Germinal center (tissue), 1 donor: ENCODE measurements around the gene APEX1.

Experiments used
- DNase-seq: peaks from one replicate; pipeline ENCODE4 v3.0.0; 2012; ENCODE audit warnings: mixed read lengths, low spot score

Gene APEX1

DNA sequence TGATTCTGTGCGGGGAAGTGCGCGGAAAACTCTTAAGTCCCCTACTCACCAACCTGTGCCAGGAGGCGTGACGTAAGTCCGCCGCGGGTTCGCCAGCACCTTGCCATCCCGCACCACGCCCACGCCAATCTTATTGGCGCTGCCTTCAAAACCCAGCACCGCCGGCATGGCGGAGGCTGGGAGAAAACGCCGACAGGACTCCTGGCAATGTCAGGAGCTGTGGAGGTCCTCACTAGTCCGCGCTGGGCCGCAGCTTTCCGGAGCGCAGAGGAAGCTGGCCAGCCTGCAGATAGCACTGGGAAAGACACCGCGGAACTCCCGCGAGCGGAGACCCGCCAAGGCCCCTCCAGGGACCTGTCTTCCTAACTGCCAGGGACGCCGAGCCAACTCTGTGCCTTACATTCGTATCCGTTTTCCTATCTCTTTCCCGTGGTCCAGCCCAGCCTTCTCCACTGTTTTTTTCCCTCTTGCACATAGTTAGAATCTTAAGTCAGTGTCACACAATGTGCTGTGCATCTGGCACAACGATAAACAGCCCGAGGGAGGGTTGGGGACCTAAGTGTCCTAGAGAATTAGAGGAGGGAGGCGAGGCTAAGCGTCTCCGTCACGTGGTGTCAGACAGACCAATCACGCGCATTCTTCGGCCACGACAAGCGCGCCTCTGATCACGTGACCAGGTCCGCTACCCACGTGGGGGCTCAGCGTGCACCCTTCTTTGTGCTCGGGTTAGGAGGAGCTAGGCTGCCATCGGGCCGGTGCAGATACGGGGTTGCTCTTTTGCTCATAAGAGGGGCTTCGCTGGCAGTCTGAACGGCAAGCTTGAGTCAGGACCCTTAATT is at the start of gene APEX1, which contains the start of gene OSGEP:
TSS of gene APEX1 (plus strand) at position 711 of the 839 bp plus-strand sequence. CDS start 420 bp downstream, outside the sequence.
TSS of gene OSGEP (minus strand) at position 297 of the 839 bp plus-strand sequence. CDS start at position 168, 129 bp downstream.
- peak; percentile 97 for DNase-seq

DNA sequence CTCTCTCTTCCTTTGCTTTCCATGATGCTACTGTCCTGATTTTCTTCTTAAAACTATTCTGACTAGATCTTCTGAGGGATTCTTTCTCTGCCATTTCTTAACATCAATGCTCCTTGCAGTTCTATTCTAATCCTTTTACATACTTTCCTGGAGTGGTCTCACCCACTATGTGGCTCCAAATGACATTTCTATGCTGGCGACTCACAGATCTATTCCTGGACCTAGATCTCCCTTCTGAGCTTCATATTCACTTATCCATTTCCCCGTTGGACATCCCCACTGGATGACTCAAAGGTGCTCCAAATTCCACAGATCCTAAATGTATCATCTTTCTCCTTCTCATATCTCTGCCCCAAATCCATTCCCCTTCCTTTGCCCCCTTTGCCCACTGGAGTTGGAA is 45.8 kb upstream of the APEX1 start:
- DNase-seq: no peak

DNA sequence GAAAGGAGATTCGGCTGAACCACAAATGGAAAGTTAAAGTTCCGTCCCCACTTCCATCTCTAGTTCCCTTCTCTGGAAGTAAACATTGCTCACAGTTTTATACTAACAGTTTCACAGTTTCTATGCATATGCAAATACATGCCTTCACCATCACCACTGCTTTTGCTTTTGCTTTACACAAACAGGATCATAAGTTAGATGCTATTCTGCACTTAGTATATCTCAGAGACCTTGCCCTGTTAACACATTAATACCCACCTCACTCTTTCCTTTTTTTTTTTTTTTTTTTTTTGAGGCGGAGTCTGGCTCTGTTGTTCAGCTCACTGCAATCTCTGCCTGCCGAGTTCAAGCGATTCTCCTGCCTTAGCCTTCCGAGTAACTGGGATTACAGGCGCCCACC is 42.6 kb upstream of the APEX1 start:
- peak; percentile 54 for DNase-seq

DNA sequence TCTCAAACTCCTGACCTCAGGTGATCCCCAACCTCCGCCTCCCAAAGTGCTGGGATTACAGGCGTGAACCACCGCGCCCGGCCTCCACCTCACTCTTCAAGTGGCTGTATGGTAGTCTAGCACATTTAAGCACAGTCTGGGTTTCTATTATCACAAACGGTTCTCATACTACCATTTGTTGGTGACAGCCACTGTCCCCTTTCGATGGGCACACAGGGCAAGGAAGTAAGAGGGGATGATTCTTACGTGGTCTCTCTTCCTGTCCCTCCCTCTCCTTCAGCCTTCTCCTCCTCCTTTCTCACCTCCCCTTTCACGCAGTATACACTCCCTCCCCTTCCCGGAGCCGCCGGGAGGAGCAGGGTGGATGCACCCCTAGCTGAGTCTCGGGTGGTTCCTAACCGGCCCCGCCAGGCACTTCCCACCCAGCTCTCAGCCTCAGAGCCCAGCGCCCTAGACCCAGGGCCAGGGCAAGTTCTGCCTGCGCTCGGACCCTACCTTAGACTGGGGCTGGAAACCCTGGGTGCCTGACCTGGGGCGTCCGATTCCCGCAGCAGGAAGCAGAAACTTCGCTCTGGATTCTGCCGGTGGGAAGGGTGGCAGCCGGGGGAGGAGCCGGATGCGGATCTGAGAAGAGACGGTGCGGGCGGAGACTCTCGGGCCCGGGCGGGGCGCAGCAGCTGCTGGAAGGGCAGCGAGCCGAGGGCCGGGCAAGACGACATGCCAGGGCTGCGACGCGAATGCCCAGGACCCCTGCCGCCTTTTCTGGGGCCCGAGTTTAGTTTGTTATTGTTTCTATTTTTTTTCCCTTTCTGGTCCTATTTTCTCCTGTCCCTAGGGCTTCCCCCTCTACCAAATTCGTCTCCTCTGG is 41.9 kb upstream of the APEX1 start, which contains the start of gene TEP1:
TSS of gene TEP1 (minus strand) at position 626 of the 868 bp plus-strand sequence. CDS start 5,062 bp downstream, outside the sequence.
- DNase-seq: peak; percentile 75

DNA sequence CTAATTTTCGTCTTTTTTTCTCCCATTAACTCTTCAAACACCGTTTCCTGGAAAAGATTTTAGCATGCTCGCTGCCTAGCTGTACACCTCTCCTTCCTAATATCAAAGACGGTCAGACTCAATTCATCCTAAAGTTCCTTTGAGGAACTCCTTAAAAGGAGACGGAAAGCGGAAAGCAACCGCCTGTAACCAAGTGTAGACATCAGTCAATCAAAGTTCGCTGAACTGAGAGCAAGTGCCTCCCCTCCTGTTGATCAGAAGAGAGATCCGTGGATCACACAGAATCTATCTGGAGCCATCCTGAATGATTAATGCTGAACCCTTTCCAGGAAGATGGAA is 41.3 kb upstream of the APEX1 start:
- peak; percentile 27 for DNase-seq

DNA sequence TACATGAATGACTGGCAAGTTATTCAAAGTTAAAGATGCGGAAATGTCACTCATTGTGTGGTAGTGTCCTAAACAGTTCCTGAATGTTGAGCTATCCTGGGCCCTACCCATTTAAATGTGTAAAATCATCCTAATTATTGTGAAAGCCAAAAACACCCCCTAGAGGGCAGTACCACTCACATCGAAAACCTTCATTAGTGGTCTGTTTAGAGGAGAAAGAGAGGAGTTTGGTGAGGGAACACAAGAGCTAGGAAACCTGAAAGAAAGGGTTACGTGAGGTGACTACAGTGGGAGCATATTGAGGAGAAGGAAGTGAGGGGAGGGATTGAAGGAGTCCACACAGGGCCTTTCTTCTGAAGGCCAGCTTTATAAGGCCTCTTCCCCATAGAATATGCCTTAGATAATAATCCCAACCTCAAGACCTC is 39.2 kb upstream of the APEX1 start:
- DNase-seq: peak; percentile 53

DNA sequence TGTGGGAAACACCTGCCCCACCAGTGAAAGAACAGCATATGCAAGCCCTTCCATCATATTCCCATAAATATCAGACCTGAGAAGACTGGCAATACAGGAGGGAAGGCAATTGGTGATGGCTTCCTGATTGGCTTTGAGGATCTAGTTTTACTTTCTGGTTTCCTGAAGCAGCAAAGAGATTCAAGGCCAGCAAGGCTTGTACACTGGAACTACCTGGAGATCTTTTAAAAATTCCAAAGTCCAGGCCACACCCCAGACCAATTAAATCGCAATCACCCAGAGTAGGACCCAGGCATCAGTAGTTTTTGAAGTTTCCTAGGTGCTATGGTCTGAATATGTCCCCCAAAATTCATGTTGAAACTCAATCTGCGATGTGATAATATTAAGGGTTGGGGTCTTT is 38.8 kb upstream of the APEX1 start:
- DNase-seq: no peak

DNA sequence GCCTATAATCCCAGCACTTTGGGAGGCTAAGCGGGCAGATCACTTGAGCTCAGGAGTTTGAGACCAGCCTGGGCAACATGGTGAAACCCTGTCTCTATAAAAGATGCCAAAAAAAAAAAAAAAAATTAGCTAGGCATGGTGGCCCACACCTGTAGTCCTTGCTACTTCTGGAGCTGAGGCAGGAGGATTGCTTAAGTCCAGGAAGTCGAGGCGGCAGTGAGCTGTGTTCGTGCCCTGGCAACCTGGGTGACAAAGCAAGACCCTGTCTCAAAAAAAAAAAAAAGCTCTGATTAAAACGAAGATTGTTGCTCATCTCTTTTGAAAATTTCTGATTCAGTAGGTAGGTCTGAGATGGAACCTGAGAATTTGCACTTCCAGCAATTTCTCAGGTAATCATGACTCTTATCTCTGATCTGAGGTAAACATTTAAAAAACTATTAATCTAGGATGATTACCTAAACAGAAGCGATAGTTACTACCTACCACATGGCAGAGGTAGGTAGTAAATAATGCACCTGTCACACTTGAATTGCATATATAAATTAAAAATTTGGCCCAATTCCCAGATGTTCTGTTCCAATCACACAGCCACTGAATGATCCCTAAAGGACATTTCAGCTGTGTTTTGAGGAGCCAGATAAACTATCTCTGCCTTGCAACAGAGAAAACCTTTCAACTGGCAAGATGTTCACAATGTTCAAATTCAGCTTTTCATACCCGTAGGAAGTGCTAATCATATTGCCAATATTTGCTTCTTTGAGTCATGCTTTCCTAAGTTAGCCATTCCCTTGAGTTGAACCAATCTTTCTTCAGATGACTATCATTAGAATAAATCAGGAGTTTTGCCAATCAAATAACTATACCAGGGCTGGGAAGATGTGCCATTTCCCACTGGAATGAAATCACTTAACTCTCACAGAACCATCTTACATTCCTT is 37.5 kb upstream of the APEX1 start:
- DNase-seq: no peak

DNA sequence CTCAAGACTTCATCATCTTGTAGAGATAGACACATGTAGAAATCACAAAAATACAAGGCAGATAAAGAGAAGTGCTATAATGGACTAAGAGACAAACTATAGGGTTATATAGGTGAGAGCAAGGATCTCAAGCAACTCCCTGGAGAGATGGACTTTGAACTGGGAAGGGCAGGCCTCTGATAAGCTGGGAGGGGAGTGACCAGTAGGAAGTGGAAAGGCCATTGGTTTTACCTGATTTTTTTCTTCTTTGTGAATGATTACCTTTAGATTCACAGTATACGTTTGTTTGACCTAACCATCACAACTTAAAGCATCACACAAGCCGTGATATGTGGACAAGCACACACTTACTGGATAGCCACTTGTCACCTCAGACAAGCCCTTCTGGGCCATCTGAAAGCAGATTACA is 36.5 kb upstream of the APEX1 start:
- DNase-seq: no peak

DNA sequence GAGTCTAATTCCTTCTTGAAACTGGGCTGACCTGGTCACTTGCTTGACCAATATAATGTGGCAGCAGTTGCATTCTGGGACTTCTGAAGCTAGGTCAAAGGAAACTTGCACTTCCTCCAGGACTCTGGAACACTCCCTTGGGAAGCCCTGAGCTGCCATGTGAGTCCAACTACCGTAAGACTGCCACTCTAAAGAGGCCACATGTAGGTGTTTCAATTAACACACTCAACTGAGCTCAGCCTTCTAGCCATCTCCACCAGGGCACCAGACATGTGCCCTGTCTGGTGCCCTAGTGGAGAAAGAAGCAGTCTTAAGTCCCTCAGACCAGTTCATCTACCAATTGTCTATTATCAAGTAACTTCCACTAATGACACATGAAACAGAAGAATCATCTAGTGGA is 35.6 kb upstream of the APEX1 start:
- no peak for DNase-seq

DNA sequence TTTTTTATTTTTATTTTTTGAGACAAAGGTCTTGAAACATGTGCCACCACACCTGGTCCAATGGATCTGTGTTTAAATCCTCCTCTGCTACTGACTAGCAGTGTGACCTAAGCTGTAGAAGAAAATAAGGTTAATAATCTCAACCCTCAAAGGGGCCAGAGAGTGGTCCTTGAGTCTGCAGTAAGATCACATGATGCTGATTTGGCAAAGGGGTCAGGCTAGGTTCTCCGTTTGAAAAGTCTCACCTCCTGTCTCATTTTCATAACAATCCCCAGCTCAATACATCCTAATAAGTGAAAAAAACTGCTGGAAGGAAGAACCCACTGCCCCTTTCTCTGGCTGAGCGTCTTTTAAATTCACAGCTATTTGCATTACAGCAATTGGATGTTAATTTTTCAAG is 33.8 kb upstream of the APEX1 start:
- no peak for DNase-seq

DNA sequence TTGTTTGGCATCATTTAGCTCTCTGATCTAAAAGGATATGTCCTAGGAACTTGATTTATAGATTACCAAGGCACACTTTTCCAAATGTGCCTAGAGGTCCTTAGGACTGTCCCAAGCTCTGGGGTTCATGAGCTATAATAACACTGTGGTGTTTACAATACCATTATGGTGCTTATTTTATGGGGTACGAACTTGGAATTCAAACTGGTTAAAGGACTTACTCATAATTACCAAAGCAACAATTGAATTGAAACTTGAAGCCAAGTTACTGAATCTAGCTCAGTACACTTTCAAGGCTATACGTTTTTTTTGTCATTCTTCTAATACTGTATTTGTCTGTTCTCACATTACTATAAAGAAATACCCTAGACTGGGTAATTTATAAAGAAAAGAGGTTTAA is 32.1 kb upstream of the APEX1 start:
- no peak for DNase-seq

DNA sequence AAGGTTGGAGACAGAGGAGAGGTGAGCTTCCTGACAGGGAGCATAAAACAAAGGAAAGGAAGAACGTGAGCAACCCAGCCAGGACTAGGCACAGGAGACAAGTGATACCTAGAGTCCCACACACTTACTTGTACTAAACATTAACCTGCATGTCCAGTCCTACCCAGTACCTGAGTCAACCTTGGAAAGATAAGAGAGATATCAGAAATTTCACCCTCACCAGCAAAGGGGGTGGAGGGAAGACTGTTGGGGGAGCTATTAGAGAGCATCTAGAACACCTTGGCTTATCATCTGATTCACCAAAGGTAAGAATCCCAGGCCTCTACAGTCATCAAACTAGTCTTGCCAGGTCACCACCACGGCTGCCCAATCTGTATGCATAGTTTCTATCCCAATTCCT is 30.2 kb upstream of the APEX1 start:
- no peak for DNase-seq

DNA sequence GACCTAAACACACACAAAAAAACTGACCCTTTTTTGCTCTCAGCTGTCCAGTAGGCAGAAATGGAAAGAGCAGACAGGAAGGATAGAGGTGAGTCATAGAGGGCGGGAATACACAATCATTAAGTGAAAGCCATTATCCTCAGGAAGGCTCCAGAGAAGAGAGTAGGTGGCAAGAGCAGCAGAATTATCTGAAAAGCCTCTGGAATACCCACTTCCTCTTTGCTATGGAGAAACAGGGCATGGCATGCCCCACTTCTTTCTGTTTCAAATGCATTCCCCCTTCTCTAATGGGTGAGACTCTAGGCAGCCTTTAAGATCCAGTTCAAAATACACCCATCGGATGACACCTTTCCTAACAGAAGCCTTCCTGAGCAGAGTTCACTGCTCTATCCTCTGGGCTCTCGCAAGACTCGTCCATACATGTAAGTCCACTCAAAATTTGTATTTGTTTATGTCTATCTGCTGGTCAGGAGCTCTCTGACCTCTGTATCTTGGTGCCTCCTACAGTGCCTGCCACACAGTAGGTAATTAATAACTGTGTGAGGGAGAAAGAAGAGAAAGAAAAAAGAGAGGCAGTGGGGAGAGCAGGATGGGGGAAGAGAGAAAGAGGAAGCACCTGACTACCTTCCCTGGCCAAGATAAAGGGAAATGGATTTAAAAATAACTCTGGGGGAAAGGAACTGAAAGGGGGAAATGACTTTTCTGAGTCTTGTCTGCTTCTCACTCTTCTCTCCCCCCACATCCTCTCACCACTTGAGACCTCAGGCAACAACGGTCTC is 27.6 kb upstream of the APEX1 start:
- DNase-seq: peak; percentile 72

DNA sequence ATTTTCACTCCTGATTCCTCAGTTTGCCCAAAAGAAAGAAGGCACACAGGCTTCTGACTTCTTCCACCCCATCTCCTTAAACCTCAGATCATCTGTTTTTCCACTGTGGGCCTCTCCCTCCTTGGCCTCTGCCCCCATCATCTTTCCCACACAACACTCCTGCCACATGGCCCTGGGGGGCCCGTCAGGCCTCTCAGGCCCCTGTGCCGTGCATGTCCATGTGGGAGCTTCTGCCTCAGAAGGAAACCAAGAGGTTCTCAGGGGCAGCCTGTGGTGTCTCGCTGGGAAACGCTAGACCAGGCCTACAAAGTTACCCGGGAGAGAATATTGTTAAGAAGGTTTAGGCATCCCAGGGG is 27.0 kb upstream of the APEX1 start:
- no peak for DNase-seq

DNA sequence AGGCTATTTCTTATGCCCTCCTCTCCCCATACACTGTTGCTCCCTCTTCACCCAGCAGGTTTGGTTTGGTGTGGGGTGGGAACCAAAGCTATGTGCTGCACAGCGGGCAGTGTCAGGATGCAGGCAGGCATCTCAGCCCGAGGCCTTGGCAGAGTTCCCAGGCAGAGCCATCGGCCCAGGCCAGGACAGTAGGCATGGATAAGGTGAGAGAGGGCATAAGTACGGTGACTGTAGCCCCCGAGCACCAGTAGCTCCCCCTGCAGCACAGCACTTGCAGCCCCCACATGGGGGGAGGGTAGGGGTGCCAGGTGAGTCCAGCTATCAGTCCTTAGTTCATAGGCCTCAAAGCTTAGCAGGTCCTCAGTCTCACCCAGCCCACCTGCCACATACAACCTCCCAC is 26.2 kb upstream of the APEX1 start:
- no peak for DNase-seq

DNA sequence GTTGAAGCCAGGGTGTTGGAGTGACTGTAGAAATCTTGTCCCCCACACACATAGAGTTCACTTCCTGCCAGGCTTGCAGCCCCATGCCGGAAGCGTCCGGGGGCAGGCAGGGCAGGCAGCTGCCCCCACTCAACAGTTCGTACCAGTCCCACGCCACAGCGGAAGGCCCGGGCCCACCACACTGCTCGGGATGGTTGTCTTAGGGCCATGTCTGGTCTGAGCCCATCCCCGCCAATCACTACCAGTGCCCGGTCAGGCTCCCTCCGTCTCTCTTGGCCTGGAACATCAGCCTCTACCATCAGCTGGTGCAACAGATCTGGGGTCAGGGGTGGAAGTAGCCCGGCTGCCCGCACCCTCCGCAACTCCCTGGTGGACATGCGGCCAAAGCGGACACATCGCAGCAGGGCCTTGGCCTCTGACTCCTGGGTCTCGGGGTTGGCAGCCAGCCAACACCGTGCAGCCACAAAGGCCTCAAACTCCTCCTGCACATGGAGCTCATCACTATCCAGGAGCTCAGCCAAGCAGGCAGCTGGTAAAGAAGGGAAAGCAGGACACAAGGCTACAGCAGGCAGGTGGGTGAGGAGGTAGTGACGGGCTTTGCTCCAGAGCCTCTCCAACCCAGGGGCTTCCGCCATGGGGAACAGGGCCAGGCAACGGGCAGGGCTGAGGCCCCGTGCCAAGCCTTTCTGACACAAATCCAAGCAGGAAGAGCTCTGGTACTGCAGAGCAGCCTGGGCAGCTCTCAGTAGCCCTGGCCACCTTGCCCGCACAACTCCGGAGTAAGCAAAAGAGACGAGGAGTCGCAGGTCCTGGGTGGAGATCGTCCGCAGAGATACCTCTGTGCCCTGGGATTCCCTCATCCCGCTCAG is 25.0 kb upstream of the APEX1 start:
- DNase-seq: no peak

DNA sequence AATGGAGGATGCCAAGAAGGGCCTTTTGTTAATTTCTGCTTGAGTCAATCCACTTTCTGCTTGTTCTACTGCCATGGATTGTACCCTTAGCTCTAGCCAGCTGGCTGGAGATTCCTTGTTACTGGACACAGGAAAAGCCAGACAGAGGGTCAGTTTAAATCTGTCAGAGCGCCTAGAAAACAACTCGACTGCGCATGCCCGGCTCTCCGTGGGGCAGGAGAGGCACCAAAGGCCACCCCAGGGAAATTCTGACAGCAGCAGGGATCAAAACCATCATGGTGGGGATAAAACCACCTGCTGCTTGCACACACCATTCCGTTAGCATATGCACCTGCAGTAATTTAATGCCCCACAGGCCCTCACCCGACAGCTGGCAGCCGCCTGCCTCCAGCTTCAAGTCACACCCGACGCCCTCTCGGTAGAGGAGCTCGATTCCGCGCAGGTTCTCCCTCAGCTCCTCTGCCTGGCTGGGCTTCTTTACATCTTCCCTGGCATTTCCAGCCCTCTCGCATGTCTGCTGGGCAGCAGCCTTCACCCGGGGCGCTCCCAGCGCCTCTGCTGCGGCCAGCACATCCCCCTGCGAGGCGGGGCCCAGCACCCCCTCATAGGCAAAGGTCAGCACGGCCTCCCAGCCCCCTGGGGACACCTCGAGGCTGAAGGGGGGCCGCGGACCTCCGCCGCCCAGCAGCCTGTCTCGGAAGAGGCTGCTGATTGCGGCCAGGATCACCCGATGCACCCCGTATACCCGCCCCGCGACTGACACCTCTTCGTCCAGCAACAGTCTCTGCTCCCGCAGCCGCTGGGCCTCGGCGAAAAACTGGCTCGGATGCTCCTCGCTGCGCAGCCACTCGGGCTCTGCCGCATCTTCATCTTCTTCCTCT is 20.1 kb upstream of the APEX1 start:
- no peak for DNase-seq
